ENCODE results near the gene MACROD2. TPM values are rescaled to one million over a fixed set of nuclear protein-coding genes. Genes with fewer than 3 reads are reported as not detected.

Gene MACROD2
- total RNA-seq, 2 donors from 2014 or later: 8.0 to 19.4 TPM

DNA sequence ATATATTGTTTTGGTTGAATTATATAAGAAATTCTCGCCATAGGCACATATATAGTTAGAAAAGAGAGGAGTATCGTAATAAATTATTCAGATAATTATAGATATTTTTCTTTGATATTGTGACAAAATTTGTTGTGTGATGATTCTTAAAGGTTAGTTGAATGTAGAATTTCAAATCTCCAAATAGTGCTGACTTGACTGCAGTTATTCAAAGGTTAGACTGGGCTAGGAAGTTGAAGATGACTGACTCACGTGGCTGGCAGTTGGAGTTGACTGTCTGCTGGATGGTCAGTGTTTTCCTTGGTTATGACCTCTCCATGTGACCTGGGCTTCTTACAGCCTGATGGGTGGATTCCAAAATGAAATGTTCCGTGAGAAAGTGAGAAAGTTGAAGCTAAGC lies 286.8 kb downstream of the MACROD2 start:
- Histone ChIP-seq H3K9me3 (no peaks in the 10 kb centered on the region), H3K36me3 (no peaks in the 10 kb centered on the region), H3K27me3 (replicated peaks; ENCODE audit: insufficient read depth) (no peaks in the 10 kb centered on the region), H3K27ac (no peak overlapping the region), H3K4me3 (no peak overlapping the region), H3K4me1 (replicated peaks) (no peaks in the 10 kb centered on the region)
- TF ChIP-seq, protein P1, sequence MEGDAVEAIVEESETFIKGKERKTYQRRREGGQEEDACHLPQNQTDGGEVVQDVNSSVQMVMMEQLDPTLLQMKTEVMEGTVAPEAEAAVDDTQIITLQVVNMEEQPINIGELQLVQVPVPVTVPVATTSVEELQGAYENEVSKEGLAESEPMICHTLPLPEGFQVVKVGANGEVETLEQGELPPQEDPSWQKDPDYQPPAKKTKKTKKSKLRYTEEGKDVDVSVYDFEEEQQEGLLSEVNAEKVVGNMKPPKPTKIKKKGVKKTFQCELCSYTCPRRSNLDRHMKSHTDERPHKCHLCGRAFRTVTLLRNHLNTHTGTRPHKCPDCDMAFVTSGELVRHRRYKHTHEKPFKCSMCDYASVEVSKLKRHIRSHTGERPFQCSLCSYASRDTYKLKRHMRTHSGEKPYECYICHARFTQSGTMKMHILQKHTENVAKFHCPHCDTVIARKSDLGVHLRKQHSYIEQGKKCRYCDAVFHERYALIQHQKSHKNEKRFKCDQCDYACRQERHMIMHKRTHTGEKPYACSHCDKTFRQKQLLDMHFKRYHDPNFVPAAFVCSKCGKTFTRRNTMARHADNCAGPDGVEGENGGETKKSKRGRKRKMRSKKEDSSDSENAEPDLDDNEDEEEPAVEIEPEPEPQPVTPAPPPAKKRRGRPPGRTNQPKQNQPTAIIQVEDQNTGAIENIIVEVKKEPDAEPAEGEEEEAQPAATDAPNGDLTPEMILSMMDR (IDR thresholded peaks at IDR 0.05): no peak
- TF ChIP-seq POLR2AphosphoS5 (IDR thresholded peaks at IDR 0.05) (no peak), POLR2A (IDR thresholded peaks at IDR 0.05) (no peak)
- DNase-seq (ENCODE audit: low spot score): no peak
- WGBS: 86% methylated on average over 4 of the region's 4 CpGs
- intact Hi-C loops (cut with DNase I): no loop called here

DNA sequence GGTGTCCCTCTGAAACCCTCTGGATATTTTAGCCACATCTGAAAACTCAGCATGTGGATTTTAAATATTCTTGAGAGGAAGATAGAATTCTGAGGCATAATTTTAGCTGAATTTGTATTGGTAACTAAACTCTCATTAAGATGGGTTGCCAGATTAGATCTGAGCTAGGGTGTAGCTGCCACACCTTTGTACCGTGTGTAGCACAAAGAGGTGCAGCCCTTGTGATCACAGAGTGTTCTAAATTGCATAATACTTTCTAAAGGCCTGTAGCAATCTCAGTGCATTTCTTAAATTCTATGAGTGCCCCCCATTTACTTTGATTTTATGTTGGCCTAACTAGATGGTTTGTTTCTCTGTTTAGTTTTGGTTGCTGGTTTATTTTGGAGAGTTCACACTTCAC lies 289.1 kb downstream of the MACROD2 start:
- Histone ChIP-seq H3K27me3 (replicated peaks; ENCODE audit: insufficient read depth) (no peaks in the 10 kb centered on the region), H3K27ac (no peak overlapping the region), H3K36me3 (no peaks in the 10 kb centered on the region), H3K9me3 (no peaks in the 10 kb centered on the region), H3K4me3 (no peak overlapping the region), H3K4me1 (replicated peaks) (no peaks in the 10 kb centered on the region)
- no peak for DNase-seq (ENCODE audit: low spot score)
- TF ChIP-seq, protein P1 (IDR thresholded peaks at IDR 0.05): no peak
- TF ChIP-seq POLR2AphosphoS5 (IDR thresholded peaks at IDR 0.05) (no peak), POLR2A (IDR thresholded peaks at IDR 0.05) (no peak)
- WGBS: 76% methylated on average over 1 of the region's 1 CpG
- intact Hi-C loops (cut with DNase I): no loop called here

DNA sequence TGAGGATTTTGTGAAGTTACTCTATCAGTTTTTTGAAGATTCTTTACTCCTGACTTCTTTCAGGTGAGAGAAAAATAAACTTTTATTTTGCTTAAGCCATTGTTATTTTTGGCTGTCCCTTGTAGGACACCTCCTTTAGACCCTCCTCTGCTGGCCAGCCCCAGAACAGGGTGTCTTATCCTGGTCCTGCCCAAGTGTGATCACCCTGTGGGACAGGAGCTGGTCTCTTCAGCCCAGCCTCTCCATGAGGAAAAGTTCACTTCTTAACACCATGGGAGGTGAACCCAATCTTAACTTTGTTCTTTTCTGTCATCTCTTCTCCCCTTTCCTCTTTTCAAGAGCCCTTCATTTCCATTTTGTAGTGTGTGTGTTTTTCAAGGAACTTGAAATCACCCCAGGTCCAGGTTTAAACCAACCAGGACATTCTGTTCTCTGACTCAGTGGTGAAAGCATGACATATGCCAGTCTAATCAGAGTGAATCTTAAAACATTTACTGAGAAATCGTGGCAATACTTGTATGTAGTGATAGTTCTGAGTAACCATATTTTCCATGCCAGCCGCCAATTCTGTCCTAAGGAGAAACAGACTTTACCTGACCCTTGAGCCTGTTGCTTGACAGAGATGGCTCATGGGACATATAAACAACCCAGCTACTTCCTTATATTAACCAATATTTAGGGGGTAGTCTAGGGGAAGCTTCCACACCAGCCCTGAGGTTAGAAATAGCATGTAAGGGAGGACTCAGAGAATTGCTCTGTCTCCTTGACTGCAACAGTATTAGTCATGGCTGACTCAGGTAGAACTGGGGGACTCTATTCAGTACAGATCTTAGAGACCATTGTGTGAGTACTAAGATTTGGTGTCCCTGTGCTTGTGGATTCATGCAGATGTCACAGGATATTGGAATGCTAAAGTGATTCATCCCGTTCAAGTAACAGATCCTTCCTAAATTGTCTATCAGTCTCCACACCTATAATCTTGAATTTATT lies 293.3 kb downstream of the MACROD2 start:
- DNase-seq (ENCODE audit: low spot score): no peak
- 89% methylated on average over 3 of the region's 3 CpGs for WGBS
- no peaks in the 10 kb centered on the region for H3K36me3 ChIP-seq
- no peak overlapping the region for H3K27ac ChIP-seq
- no peaks in the 10 kb centered on the region for H3K9me3 ChIP-seq
- H3K27me3 ChIP-seq (replicated peaks; ENCODE audit: insufficient read depth): no peaks in the 10 kb centered on the region
- TF ChIP-seq POLR2AphosphoS5 (IDR thresholded peaks at IDR 0.05) (no peak), POLR2A (IDR thresholded peaks at IDR 0.05) (no peak)
- TF ChIP-seq, protein P1 (IDR thresholded peaks at IDR 0.05): no peak
- intact Hi-C loops (cut with DNase I): no loop called here
- no peaks in the 10 kb centered on the region for H3K4me1 ChIP-seq (replicated peaks)
- H3K4me3 ChIP-seq: no peak overlapping the region

DNA sequence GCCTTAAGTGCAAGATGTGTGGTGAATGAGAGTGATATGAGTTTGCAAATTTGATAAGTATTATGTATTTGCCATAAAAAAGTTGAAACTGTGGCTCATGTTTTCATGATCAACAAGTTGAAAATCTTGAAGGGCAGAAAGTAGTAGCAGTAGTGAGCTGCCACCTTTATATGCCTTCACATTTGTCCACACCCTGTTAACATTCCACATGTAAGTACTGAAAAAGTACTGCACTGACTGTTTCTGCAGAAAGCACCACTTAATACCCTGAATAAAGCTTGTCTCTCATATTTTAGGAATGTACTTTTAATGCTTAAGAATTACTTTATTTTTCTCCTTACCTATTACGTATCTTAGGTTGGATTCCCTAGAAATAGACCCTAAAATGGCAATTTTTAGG lies 296.2 kb downstream of the MACROD2 start:
- Histone ChIP-seq H3K27me3 (replicated peaks; ENCODE audit: insufficient read depth) (no peaks in the 10 kb centered on the region), H3K36me3 (no peaks in the 10 kb centered on the region), H3K4me1 (replicated peaks) (no peaks in the 10 kb centered on the region), H3K9me3 (no peaks in the 10 kb centered on the region), H3K27ac (no peak overlapping the region), H3K4me3 (no peak overlapping the region)
- WGBS: 93% methylated on average over 1 of the region's 1 CpG
- DNase-seq (ENCODE audit: low spot score): no peak
- TF ChIP-seq POLR2AphosphoS5 (IDR thresholded peaks at IDR 0.05) (no peak), POLR2A (IDR thresholded peaks at IDR 0.05) (no peak)
- TF ChIP-seq, protein P1 (IDR thresholded peaks at IDR 0.05): no peak
- intact Hi-C loops (cut with DNase I): no loop called here

DNA sequence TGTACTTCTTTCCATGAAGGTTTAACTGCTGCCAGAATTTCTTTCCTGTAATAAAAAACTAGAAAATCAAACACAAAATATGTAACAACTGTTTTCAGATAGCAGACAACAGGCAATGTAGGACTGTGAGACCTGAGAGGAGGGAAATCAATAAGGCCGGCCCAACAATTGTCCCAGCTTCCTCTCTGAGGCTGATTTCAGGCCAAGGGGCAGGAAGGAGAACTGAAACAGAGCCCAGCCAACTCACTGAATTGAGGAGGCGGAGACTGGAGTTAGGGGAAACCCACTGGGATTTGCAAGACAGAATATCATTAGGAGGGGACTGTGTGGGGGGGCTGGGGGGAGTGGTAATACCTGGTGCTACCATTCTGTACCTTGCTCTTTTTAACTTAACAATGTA lies 299.9 kb downstream of the MACROD2 start:
- no peaks in the 10 kb centered on the region for H3K27me3 ChIP-seq (replicated peaks; ENCODE audit: insufficient read depth)
- H3K36me3 ChIP-seq: no peaks in the 10 kb centered on the region
- no peaks in the 10 kb centered on the region for H3K4me1 ChIP-seq (replicated peaks)
- H3K4me3 ChIP-seq: no peak overlapping the region
- no peak overlapping the region for H3K27ac ChIP-seq
- intact Hi-C loops (cut with DNase I): no loop called here
- no peaks in the 10 kb centered on the region for H3K9me3 ChIP-seq
- TF ChIP-seq, protein P1 (IDR thresholded peaks at IDR 0.05): no peak
- TF ChIP-seq POLR2A (IDR thresholded peaks at IDR 0.05) (no peak), POLR2AphosphoS5 (IDR thresholded peaks at IDR 0.05) (no peak)
- DNase-seq (ENCODE audit: low spot score): no peak
- WGBS: 42% methylated on average over 2 of the region's 2 CpGs
